ENCODE results near the gene GLP2R. TPM values are rescaled to one million over a fixed set of nuclear protein-coding genes. Genes with fewer than 3 reads are reported as not detected.

The GLP2R gene
- total RNA-seq, 3 donors from 2014 or later = 2.0 to 4.2 (median 3.7) TPM

GRCh38 chr17:9850151-9850550, 24.4 kb downstream of the GLP2R start:
- Histone ChIP-seq H3K4me1 (no peaks in the 10 kb centered on the region), H3K9me3 (no peaks in the 10 kb centered on the region), H3K4me3 (no peak overlapping the region), H3K36me3 (no peaks in the 10 kb centered on the region), H3K27me3 (no peaks in the 10 kb centered on the region), H3K27ac (no peak overlapping the region)
- DNase-seq (ENCODE audit: low spot score in 2 of 2) = no peak
- TF ChIP-seq CTCF (IDR thresholded peaks at IDR 0.05) (no peak), POLR2AphosphoS5 (IDR thresholded peaks at IDR 0.05) (no peak), POLR2A (IDR thresholded peaks at IDR 0.05) (no peak)
- intact Hi-C loops (cut with DNase I; ENCODE audit: low total_unique reads) = no loop called here

- no peak overlapping the region for H3K27ac ChIP-seq
- H3K36me3 ChIP-seq = no peaks in the 10 kb centered on the region
- intact Hi-C loops (cut with DNase I; ENCODE audit: low total_unique reads) = no loop called here
Measured at GRCh38 chr17:9854255-9854654, 28.5 kb downstream of the GLP2R start.

DNA sequence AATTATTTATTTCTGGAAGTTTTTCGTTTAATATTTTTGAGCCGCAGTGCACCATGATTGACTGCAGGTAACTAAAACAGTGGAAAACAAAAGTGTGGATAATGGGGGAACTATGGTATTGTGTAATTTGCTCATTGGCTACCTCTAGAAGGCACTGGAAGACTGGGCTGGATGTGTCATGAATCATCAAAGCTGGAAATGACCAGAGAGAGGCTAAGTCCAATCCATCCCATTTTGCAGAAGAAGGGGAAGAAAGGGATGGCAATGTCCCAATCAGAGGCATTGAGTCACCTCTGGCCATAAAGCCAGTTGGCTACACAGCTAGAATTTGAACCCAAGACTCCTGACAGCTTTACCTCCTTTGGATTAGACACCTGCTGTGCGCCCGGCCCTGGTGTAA, 29.3 kb downstream of the GLP2R start:
- Histone ChIP-seq H3K4me1 (no peaks in the 10 kb centered on the region), H3K9me3 (peaks cover 7 to 14% of the 10 kb centered on the region in 2 donors), H3K27me3 (no peaks in the 10 kb centered on the region), H3K27ac (no peak overlapping the region), H3K36me3 (no peaks in the 10 kb centered on the region), H3K4me3 (no peak overlapping the region)
- intact Hi-C loops (cut with DNase I; ENCODE audit: low total_unique reads) = no loop called here
- TF ChIP-seq POLR2AphosphoS5 (IDR thresholded peaks at IDR 0.05) (no peak), POLR2A (IDR thresholded peaks at IDR 0.05) (no peak), CTCF (IDR thresholded peaks at IDR 0.05) (no peak)
- DNase-seq (ENCODE audit: low spot score in 2 of 2) = no peak

More at GRCh38 chr17:9854255-9854654, 28.5 kb downstream of the GLP2R start:
- Histone ChIP-seq H3K9me3 (peaks cover 1 to 12% of the 10 kb centered on the region in 2 donors), H3K4me3 (no peak overlapping the region), H3K27me3 (no peaks in the 10 kb centered on the region), H3K4me1 (no peaks in the 10 kb centered on the region)
- no peak for TF ChIP-seq POLR2A (IDR thresholded peaks at IDR 0.05)
- TF ChIP-seq POLR2AphosphoS5 (IDR thresholded peaks at IDR 0.05) = no peak
- no peak for TF ChIP-seq CTCF (IDR thresholded peaks at IDR 0.05)
- DNase-seq (ENCODE audit: low spot score in 2 of 2) = no peak

DNA sequence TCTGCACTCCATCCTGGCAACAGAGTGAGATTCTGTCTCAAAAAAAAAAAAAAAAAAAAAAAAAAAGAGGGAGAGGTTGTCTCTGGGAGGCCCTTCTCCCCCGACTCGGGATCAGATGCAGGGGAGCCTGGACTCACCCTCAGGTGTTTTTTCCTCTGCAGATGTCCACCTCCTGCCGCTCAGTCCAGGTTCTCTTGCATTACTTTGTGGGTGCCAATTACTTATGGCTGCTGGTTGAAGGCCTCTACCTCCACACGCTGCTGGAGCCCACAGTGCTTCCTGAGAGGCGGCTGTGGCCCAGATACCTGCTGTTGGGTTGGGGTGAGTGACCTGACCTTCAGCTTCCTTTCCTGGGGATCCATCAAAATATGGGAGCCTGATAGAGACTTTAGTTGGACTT, 34.1 kb downstream of the GLP2R start:
- no peak for DNase-seq (ENCODE audit: low spot score in 2 of 2)
- intact Hi-C loops (cut with DNase I; ENCODE audit: low total_unique reads) = no loop called here
- no peak overlapping the region for H3K4me3 ChIP-seq
- H3K27me3 ChIP-seq = no peaks in the 10 kb centered on the region
- TF ChIP-seq CTCF (IDR thresholded peaks at IDR 0.05) = no peak
- TF ChIP-seq POLR2A (IDR thresholded peaks at IDR 0.05) = no peak
- TF ChIP-seq POLR2AphosphoS5 (IDR thresholded peaks at IDR 0.05) = no peak
- no peak overlapping the region for H3K27ac ChIP-seq
- H3K9me3 ChIP-seq = peaks cover 12 to 18% of the 10 kb centered on the region in 2 donors
- no peaks in the 10 kb centered on the region for H3K4me1 ChIP-seq
- no peaks in the 10 kb centered on the region for H3K36me3 ChIP-seq

DNA sequence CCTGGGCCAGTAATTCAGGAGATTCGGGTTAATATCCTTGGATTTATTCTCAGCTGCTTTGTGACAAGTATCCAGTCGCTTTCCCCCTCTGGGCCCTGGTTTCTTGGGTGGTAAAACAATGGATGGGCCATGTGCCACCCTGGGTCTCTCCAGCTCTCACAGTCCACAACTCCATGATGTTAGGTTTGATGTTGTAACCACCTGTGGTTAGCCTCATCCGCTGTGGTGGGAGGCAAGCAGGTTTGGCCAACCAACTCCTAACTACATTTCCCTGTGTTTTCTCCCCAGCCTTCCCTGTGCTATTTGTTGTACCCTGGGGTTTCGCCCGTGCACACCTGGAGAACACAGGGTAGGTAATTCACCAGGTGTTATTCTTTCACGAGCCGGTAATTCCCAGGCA, 35.1 kb downstream of the GLP2R start:
- Histone ChIP-seq H3K9me3 (peaks cover 12 to 18% of the 10 kb centered on the region in 2 donors), H3K36me3 (no peaks in the 10 kb centered on the region), H3K27me3 (no peaks in the 10 kb centered on the region), H3K27ac (no peak overlapping the region), H3K4me3 (no peak overlapping the region), H3K4me1 (no peaks in the 10 kb centered on the region)
- no peak for TF ChIP-seq CTCF (IDR thresholded peaks at IDR 0.05)
- intact Hi-C loops (cut with DNase I; ENCODE audit: low total_unique reads) = no loop called here
- no peak for DNase-seq (ENCODE audit: low spot score in 2 of 2)
